Ectodermal cell (in vitro differentiated cells): Measurements from ENCODE around the gene TRIM15. TPM values are rescaled to one million over a fixed set of nuclear protein-coding genes. Genes with fewer than 3 reads are reported as not detected.
"Not testable (repeated sequence)": the region's sequence is repeated elsewhere in the genome, so short reads cannot be mapped to it uniquely, and the experiment has no call there.

Experiments
- H3K27ac ChIP-seq: 2 replicates; pipeline ENCODE4 v1.7.0; 2013; ENCODE audit warnings: mild to moderate bottlenecking, low read depth, low read length; ENCODE audit not compliant: insufficient read depth, poor library complexity, severe bottlenecking
- H3K27me3 ChIP-seq: 2 replicates; pipeline ENCODE4 v1.7.0; 2013; ENCODE audit warnings: mild to moderate bottlenecking, low read length; ENCODE audit not compliant: insufficient read depth, control insufficient read depth, poor library complexity, severe bottlenecking
- H3K36me3 ChIP-seq: one replicate; pipeline ENCODE4 v1.7.0; 2013; ENCODE audit warnings: low read length; ENCODE audit not compliant: control insufficient read depth, insufficient read depth
- H3K4me1 ChIP-seq: one replicate; pipeline ENCODE4 v1.7.0; 2013; ENCODE audit warnings: low read length; ENCODE audit not compliant: control insufficient read depth, insufficient read depth
- H3K4me3 ChIP-seq: 2 replicates; pipeline ENCODE4 v1.7.0; 2013; ENCODE audit warnings: low read depth, low read length, control low read depth; ENCODE audit not compliant: insufficient read depth
- H3K9me3 ChIP-seq: 2 replicates; pipeline ENCODE4 v1.7.0; 2013; ENCODE audit warnings: mild to moderate bottlenecking, low read length, moderate library complexity; ENCODE audit not compliant: control insufficient read depth
- WGBS, 2 experiments: methylation state at CpG; one replicate each; pipeline ENCODE4 v1.1.7; 2013; ENCODE audit warnings: missing lambda C conversion rate in 2 of 2; 5-methylcytosine and 5-hydroxymethylcytosine counted together
- polyA plus RNA-seq, 4 experiments: library from polyadenylated mRNA; stranded (reverse); fragments of 50-300 nt; gene quantifications; one replicate each; pipeline ENCODE4 v1.2.3, GENCODE V29; 2013

Gene TRIM15
- polyA plus RNA-seq (2013, experiment 1 of 4): not detected
- polyA plus RNA-seq (2013, experiment 2 of 4): not detected
- not detected for polyA plus RNA-seq (2013, experiment 3 of 4)
- not detected for polyA plus RNA-seq (2013, experiment 4 of 4)

GRCh38 chr6:30163090-30163917 lies at the start of gene TRIM15:
TSS of gene TRIM15 (plus strand) at chr6:30163546. CDS start at chr6:30163685, 139 bp downstream.
- Histone ChIP-seq H3K27ac (no peak within 1 kb of the TSS), H3K9me3 (no peaks in the 10 kb centered on the region), H3K36me3 (no peaks in the 10 kb centered on the region), H3K27me3 (peaks cover 3% of the 10 kb centered on the region), H3K4me1 (no peaks in the 10 kb centered on the region), H3K4me3 (no peak within 1 kb of the TSS)
- WGBS, 2 experiments: 89 to 90% methylated on average over 31 of the region's 31 CpGs

- peaks cover 45% of the 10 kb centered on the region for H3K27me3 ChIP-seq
- WGBS, 2 experiments: 88% methylated on average over 1 of the region's 1 CpG; no CpG with 5 or more reads in 1 of the 2 experiments
- no peaks in the 10 kb centered on the region for H3K36me3 ChIP-seq
- no peaks in the 10 kb centered on the region for H3K4me1 ChIP-seq
- no peak overlapping the region for H3K4me3 ChIP-seq
- no peak overlapping the region for H3K27ac ChIP-seq
- no peaks in the 10 kb centered on the region for H3K9me3 ChIP-seq
Measured at GRCh38 chr6:30113841-30114240, 49.5 kb upstream of the TRIM15 start.

GRCh38 chr6:30116724-30117123 lies 46.6 kb upstream of the TRIM15 start:
- Histone ChIP-seq H3K27me3 (peaks cover 28% of the 10 kb centered on the region), H3K27ac (no peak overlapping the region)

GRCh38 chr6:30118691-30119090 lies 44.7 kb upstream of the TRIM15 start:
- H3K36me3 ChIP-seq, H3K27ac ChIP-seq, H3K4me3 ChIP-seq, H3K9me3 ChIP-seq, H3K4me1 ChIP-seq: not testable (repeated sequence)
- 89 to 97% methylated on average over 3 to 5 of the region's 5 CpGs for WGBS, 2 experiments
- peaks cover 13% of the 10 kb centered on the region for H3K27me3 ChIP-seq

More at GRCh38 chr6:30116724-30117123, 46.6 kb upstream of the TRIM15 start:
- 92 to 95% methylated on average over 4 to 6 of the region's 6 CpGs for WGBS, 2 experiments
- H3K36me3 ChIP-seq: no peaks in the 10 kb centered on the region
- no peak overlapping the region for H3K4me3 ChIP-seq
- no peaks in the 10 kb centered on the region for H3K9me3 ChIP-seq
- H3K4me1 ChIP-seq: no peaks in the 10 kb centered on the region

GRCh38 chr6:30121446-30122366 lies 41.6 kb upstream of the TRIM15 start:
- WGBS, 2 experiments: 87 to 92% methylated on average over 9 to 10 of the region's 10 CpGs
- Histone ChIP-seq H3K27me3 (peaks cover 30% of the 10 kb centered on the region), H3K9me3 (no peaks in the 10 kb centered on the region), H3K4me3 (no peak overlapping the region), H3K27ac (no peak overlapping the region), H3K4me1 (no peaks in the 10 kb centered on the region), H3K36me3 (no peaks in the 10 kb centered on the region)

GRCh38 chr6:30122515-30122914 lies 40.8 kb upstream of the TRIM15 start:
- 48% methylated on average over 2 of the region's 2 CpGs for WGBS, 2 experiments
- Histone ChIP-seq H3K27ac (no peak overlapping the region), H3K4me1 (no peaks in the 10 kb centered on the region), H3K9me3 (no peaks in the 10 kb centered on the region), H3K36me3 (no peaks in the 10 kb centered on the region), H3K27me3 (peaks cover 38% of the 10 kb centered on the region), H3K4me3 (no peak overlapping the region)

- no peaks in the 10 kb centered on the region for H3K9me3 ChIP-seq
- 1 to 2% methylated on average over 50 of the region's 50 CpGs for WGBS, 2 experiments
- H3K4me3 ChIP-seq: peak overlapping the region; percentile 0
- H3K36me3 ChIP-seq: no peaks in the 10 kb centered on the region
- H3K27me3 ChIP-seq: peaks cover 88% of the 10 kb centered on the region
- H3K4me1 ChIP-seq: no peaks in the 10 kb centered on the region
- no peak overlapping the region for H3K27ac ChIP-seq
Measured at GRCh38 chr6:30127238-30128093, 35.9 kb upstream of the TRIM15 start.

GRCh38 chr6:30129265-30130178 lies 33.8 kb upstream of the TRIM15 start:
- 79 to 83% methylated on average over 10 of the region's 10 CpGs for WGBS, 2 experiments
- Histone ChIP-seq H3K4me3 (no peak overlapping the region), H3K27me3 (peaks cover 88% of the 10 kb centered on the region), H3K27ac (no peak overlapping the region), H3K4me1 (no peaks in the 10 kb centered on the region), H3K36me3 (no peaks in the 10 kb centered on the region), H3K9me3 (no peaks in the 10 kb centered on the region)

- Histone ChIP-seq H3K27me3 (peaks cover 81% of the 10 kb centered on the region), H3K27ac (no peak overlapping the region), H3K4me1 (no peaks in the 10 kb centered on the region), H3K9me3 (no peaks in the 10 kb centered on the region), H3K4me3 (no peak overlapping the region), H3K36me3 (no peaks in the 10 kb centered on the region)
- 75 to 81% methylated on average over 4 of the region's 4 CpGs for WGBS, 2 experiments
Measured at GRCh38 chr6:30130179-30130679, 33.1 kb upstream of the TRIM15 start.
